ENCODE measurements around the gene SYK.

SYK gene

GRCh38 chr9:90907056-90907445 lies 105.4 kb downstream of the SYK start:
- H3K4me3 ChIP-seq (ENCODE audit: low read depth, low read length) = no peak overlapping the region
- no peak for TF ChIP-seq CTCF (IDR thresholded peaks at IDR 0.05; ENCODE audit: low read depth, low read length, missing control alignments)
- in situ Hi-C loops (cut with HindIII; ENCODE audit: low sequenced_read_pairs) = no loop called here
- DNase-seq (ENCODE audit: low read depth) = no peak

GRCh38 chr9:90907790-90908189 lies 106.2 kb downstream of the SYK start:
- no peak for DNase-seq (ENCODE audit: low read depth)
- in situ Hi-C loops (cut with HindIII; ENCODE audit: low sequenced_read_pairs) = no loop called here
- TF ChIP-seq CTCF (IDR thresholded peaks at IDR 0.05; ENCODE audit: low read depth, low read length, missing control alignments) = no peak
- no peak overlapping the region for H3K4me3 ChIP-seq (ENCODE audit: low read depth, low read length)

GRCh38 chr9:90909225-90909624 lies 107.6 kb downstream of the SYK start:
- TF ChIP-seq CTCF (IDR thresholded peaks at IDR 0.05; ENCODE audit: low read depth, low read length, missing control alignments) = no peak

GRCh38 chr9:90909747-90910283 lies 108.2 kb downstream of the SYK start:
- in situ Hi-C loops (cut with HindIII; ENCODE audit: low sequenced_read_pairs) = no loop called here
- no peak overlapping the region for H3K4me3 ChIP-seq (ENCODE audit: low read depth, low read length)
- TF ChIP-seq CTCF (IDR thresholded peaks at IDR 0.05; ENCODE audit: low read depth, low read length, missing control alignments) = no peak
- DNase-seq (ENCODE audit: low read depth) = no peak

More at GRCh38 chr9:90909225-90909624, 107.6 kb downstream of the SYK start:
- no peak for DNase-seq (ENCODE audit: low read depth)
- in situ Hi-C loops (cut with HindIII; ENCODE audit: low sequenced_read_pairs) = no loop called here
- H3K4me3 ChIP-seq (ENCODE audit: low read depth, low read length) = no peak overlapping the region

- H3K4me3 ChIP-seq (ENCODE audit: low read depth, low read length) = no peak overlapping the region
- in situ Hi-C loops (cut with HindIII; ENCODE audit: low sequenced_read_pairs) = no loop called here
- no peak for DNase-seq (ENCODE audit: low read depth)
- no peak for TF ChIP-seq CTCF (IDR thresholded peaks at IDR 0.05; ENCODE audit: low read depth, low read length, missing control alignments)
Observed at GRCh38 chr9:90914196-90914595, 112.6 kb downstream of the SYK start.

- DNase-seq (ENCODE audit: low read depth) = peak; percentile 57
- in situ Hi-C loops (cut with HindIII; ENCODE audit: low sequenced_read_pairs) = no loop called here
- H3K4me3 ChIP-seq (ENCODE audit: low read depth, low read length) = no peak overlapping the region
- peak; percentile 85 for TF ChIP-seq CTCF (IDR thresholded peaks at IDR 0.05; ENCODE audit: low read depth, low read length, missing control alignments)
Observed at GRCh38 chr9:90914868-90915483, 113.4 kb downstream of the SYK start.
